Activated naive CD8-positive, alpha-beta T cell treated with anti-CD3 and anti-CD28 coated beads, Interleukin-2, amount 10 ng/mL, durations not matched to agents 7 days and 5 days (primary cell): ENCODE measurements around the gene GJC1. TPM values are rescaled to one million over a fixed set of nuclear protein-coding genes. Genes with fewer than 3 reads are reported as not detected.

Experiments
- ATAC-seq: fragments of 150-1000 bp; cut with Tn5 transposase; one replicate; pipeline ENCODE4 v1.10.0; 2021; ENCODE audit warnings: low read depth, moderate library complexity
- POLR2A ChIA-PET: fragments of 350-600 bp; sonication (Branson Sonifier 250); formaldehyde crosslinking; loops from one replicate; lab custom pipeline; 2021; ENCODE audit warnings: antibody characterized with exemption; lab: Charles Lee
- DNase-seq: peaks from one replicate; pipeline ENCODE4 v3.0.0; 2021
- H3K27ac Mint-ChIP-seq: one replicate; pipeline ENCODE4 v1.8.0; 2022; ENCODE audit warnings: mild to moderate bottlenecking, mixed read lengths
- H3K27me3 Mint-ChIP-seq: one replicate; pipeline ENCODE4 v1.8.0; 2022; ENCODE audit warnings: mild to moderate bottlenecking, moderate library complexity, mixed read lengths
- H3K36me3 Mint-ChIP-seq: one replicate; pipeline ENCODE4 v1.8.0; 2021; ENCODE audit warnings: mild to moderate bottlenecking, mixed read lengths
- H3K4me1 Mint-ChIP-seq: one replicate; pipeline ENCODE4 v1.8.0; 2021; ENCODE audit warnings: mixed read lengths
- H3K4me3 Mint-ChIP-seq: one replicate; pipeline ENCODE4 v1.8.0; 2022; ENCODE audit warnings: mild to moderate bottlenecking, moderate library complexity, mixed read lengths
- H3K9me3 Mint-ChIP-seq: one replicate; pipeline ENCODE4 v1.8.0; 2021; ENCODE audit warnings: mixed read lengths
- total RNA-seq, 2 experiments: library from RNA; stranded (reverse); gene quantifications; one replicate each; pipeline ENCODE4 v1.2.3, GENCODE V29; 2021

GJC1 gene
- total RNA-seq, 2 experiments from 2014 or later, result 1.0 to 1.4 TPM

DNA sequence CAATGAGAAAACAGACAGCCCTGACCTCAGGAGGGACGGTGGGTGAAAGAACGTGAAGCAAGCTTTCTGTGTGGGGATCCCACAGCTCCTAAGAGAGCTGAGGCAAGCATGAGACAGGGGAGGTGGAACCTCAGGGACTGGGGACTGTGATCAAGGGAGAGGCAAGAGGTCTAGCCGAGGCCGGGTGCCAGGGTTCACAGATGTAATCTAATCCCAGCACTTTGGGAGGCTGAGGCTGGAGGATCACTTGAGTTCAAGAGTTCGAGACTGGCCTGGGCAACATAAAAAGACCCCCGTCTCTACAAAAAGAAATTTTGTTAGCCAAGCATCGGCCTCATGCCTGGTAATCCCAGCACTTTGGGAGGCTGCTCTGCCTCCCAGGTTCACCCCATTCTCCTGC is 75.8 kb downstream of the GJC1 start:
- H3K27ac Mint-ChIP-seq, result peak overlapping the region; percentile 51
- H3K36me3 Mint-ChIP-seq, result peaks cover 3% of the 10 kb centered on the region
- POLR2A ChIA-PET, result interaction anchor here (0.7 kb wide), 1 partner anchor 139 kb away, joined by 6 read pairs; no protein-coding TSS in a partner anchor
- no peaks in the 10 kb centered on the region for H3K4me1 Mint-ChIP-seq
- peaks cover 17% of the 10 kb centered on the region for H3K27me3 Mint-ChIP-seq
- DNase-seq (no peak), ATAC-seq (no peak)
- H3K4me3 Mint-ChIP-seq, result no peak overlapping the region
- no peaks in the 10 kb centered on the region for H3K9me3 Mint-ChIP-seq

DNA sequence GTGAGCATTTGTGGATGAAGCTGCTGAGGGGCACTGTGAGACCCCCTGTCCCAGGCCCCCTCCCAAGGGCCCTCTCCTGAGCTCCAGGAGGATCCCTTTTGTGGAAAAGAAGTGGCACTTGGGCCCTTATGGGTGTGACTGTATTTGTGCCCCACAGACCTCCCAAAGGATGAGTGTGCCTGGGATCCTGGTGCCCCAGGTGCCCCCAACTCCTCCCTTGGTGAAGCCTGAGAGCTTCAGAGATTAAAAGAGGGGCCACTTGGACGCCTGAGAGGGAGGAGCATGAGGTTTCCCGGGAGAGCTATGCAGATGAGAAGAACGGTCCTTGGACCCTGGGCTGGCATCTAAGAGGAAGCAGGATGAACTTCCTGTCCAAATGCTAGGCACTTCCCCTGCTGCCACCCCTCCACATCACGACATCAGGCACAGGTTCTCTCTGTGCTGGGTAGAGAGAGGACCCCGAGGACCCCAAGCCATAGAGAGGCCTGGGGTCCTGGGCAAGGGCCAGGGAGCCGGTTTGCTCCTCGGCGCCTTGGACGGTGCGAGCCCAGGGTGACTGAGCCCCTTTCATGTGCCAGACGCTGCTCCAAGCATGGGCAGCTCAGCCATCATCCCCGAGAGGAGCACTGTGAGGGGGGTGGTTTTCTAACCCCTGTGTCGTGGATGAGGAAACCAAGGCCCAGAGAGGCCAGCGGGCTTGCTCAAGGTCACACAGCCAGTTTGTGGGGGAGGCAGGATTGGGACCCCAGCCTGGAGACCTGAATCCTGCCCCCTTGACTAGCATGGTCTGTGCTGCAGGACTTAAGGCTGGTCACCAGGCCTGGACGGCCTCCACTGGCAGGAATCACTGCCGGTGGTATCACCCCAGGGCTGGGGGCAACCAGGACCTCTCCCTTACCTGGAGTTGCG is 76.9 kb downstream of the GJC1 start:
- H3K9me3 Mint-ChIP-seq, result no peaks in the 10 kb centered on the region
- H3K27ac Mint-ChIP-seq, result no peak overlapping the region
- ATAC-seq (no peak), DNase-seq (no peak)
- POLR2A ChIA-PET, result interaction anchor here (1.3 kb wide), 1 partner anchor 10 kb away, joined by 4 read pairs; no protein-coding TSS in a partner anchor
- peaks cover 15% of the 10 kb centered on the region for H3K27me3 Mint-ChIP-seq
- H3K4me3 Mint-ChIP-seq, result no peak overlapping the region
- peaks cover 3% of the 10 kb centered on the region for H3K36me3 Mint-ChIP-seq
- H3K4me1 Mint-ChIP-seq, result no peaks in the 10 kb centered on the region

DNA sequence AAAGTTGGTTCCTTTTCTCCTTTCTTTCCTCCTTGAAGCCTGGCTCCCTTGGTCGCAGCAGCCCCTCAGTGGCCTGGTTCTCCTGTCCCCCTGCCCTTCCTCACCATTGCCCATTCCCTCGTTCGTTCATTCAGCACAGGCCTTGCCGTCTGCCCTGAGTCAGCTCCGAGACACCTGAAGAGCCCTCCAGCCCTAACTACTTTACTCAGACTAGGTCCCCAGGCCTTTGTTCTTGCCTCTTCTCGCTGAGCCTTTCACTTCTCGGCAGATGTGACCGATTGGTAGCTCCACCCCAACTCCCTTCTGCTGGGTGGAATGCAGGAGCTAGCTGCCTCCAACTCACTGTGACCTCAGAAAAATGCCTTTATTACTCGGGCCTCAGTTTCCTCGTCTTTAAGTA is 78.3 kb downstream of the GJC1 start:
- POLR2A ChIA-PET, result no interaction called here
- H3K4me3 Mint-ChIP-seq, result no peak overlapping the region

DNA sequence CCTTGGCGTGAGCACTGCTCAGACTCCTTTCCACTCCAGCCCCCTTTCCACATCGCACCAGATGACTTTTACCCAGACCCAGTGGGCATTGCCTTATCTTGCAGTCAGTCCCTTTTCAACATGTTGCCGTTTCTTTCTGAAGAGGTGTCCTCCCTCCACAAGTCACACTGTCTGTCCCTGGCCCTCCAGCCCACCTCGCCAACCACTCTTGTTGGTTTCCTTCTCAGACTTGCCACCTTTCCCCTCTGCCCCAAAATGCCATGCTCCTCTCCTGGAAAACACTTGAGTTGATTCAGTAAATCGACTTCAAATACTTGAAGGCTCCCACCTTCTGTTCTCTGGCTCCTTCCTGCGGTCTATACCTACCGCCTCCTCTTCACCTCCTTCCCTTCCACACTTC is 78.8 kb downstream of the GJC1 start:
- ATAC-seq (no peak), DNase-seq (no peak)
- POLR2A ChIA-PET, result no interaction called here
- Mint-ChIP-seq H3K4me1 (peaks cover 2% of the 10 kb centered on the region), H3K4me3 (no peak overlapping the region), H3K36me3 (peaks cover 3% of the 10 kb centered on the region), H3K27me3 (peaks cover 3% of the 10 kb centered on the region), H3K9me3 (no peaks in the 10 kb centered on the region), H3K27ac (no peak overlapping the region)

More for the DNA sequence above, 78.3 kb downstream of the GJC1 start:
- Mint-ChIP-seq H3K27ac (no peak overlapping the region), H3K36me3 (peaks cover 3% of the 10 kb centered on the region), H3K9me3 (no peaks in the 10 kb centered on the region), H3K27me3 (peaks cover 3% of the 10 kb centered on the region), H3K4me1 (peaks cover 2% of the 10 kb centered on the region)
- ATAC-seq (no peak), DNase-seq (no peak)

DNA sequence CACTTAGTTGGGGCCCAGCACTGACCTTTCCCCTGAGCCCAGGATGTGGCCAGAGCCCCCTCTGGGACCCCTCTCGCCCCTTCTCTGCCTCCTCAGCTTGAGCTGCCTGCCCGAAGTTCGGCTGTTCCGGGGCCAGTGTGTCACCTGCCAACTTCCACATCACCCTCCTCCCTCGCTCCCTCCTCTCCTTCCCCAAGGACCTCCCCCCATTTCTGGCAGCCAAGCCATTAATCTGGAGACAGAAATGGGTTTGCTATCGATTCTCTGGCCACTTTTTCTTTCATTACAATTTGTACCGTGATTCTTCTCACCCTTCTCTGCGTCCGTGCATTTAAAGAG is 80.1 kb downstream of the GJC1 start:
- H3K9me3 Mint-ChIP-seq, result no peaks in the 10 kb centered on the region
- H3K27ac Mint-ChIP-seq, result no peak overlapping the region
- H3K4me3 Mint-ChIP-seq, result no peak overlapping the region
- DNase-seq (no peak), ATAC-seq (no peak)
- POLR2A ChIA-PET, result no interaction called here
- H3K4me1 Mint-ChIP-seq, result peaks cover 2% of the 10 kb centered on the region
- H3K36me3 Mint-ChIP-seq, result peaks cover 4% of the 10 kb centered on the region
- no peaks in the 10 kb centered on the region for H3K27me3 Mint-ChIP-seq

DNA sequence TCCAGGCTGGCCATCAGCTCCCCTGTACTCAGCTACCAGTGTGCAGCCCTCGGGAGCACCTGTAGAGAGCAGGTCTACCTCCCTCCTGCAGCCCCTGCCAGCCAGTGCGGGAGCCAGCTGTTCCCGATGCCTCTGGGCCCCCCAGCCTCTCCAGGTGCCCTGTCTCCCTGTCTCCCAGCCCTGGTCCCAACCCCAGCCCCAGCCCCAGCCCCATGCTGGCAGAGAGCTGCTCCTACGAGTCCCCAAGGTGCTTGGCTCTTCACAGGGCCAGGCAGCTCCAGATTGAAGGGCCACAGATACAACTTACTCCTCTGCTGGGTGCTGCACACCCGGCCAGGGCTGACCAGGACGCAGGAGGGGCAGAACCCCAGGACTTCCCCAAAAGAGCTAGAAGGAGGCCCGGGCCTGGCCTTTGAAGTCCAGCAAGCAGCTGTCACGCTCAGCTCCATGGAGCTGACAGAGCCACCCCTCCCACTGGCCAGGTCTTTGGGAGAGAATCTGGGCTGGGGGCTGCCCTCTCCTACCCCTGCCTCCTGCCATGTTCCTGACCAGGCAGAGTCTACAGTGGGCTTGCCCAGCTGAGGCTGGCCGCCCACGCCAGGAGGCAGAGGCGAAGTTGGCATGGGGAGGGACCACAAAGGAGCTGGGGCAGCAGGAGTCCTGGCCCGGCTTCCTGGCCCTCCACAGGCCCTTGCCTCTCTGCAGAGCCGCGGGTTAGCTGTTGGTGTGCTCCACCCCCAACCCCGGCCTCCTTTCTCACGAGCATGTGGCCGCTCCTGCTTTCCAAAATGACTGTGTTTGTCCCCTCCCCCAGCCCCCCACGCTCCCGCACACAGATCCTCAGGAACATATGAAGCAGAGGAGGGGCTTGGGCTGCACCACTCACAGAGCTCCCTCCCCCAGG is 80.8 kb downstream of the GJC1 start:
- DNase-seq, result no peak
- H3K4me3 Mint-ChIP-seq, result no peak overlapping the region
- no peaks in the 10 kb centered on the region for H3K9me3 Mint-ChIP-seq
- no peak for ATAC-seq
- H3K27me3 Mint-ChIP-seq, result no peaks in the 10 kb centered on the region
- peaks cover 2% of the 10 kb centered on the region for H3K4me1 Mint-ChIP-seq
- H3K36me3 Mint-ChIP-seq, result peaks cover 7% of the 10 kb centered on the region
- H3K27ac Mint-ChIP-seq, result no peak overlapping the region
- POLR2A ChIA-PET, result interaction anchor here (0.5 kb wide), 1 partner anchor 87 kb away, joined by 3 read pairs; no protein-coding TSS in a partner anchor

Other genes with a start within 250 kb of the GJC1 start
- gene MEIOC, start 173.8 kb downstream of the GJC1 start, total RNA-seq, result not detected
- gene CCDC43, start 140.5 kb downstream of the GJC1 start, total RNA-seq, result 10 to 100 TPM; 21.7 to 23.9 TPM
- gene DBF4B, start 121.6 kb downstream of the GJC1 start, total RNA-seq, result 10 to 100 TPM; 27.7 to 31.8 TPM
- under 1 TPM; 0.55 to 0.77 TPM for gene ADAM11, start 71.3 kb downstream of the GJC1 start, total RNA-seq
- gene HIGD1B, start 17.6 kb upstream of the GJC1 start, total RNA-seq, result not detected
- 100 to 1,000 TPM; 109 to 112 TPM for gene EFTUD2, start 69.2 kb upstream of the GJC1 start, total RNA-seq
- not detected for gene GFAP, start 85.2 kb upstream of the GJC1 start, total RNA-seq
- gene KIF18B, start 117.5 kb upstream of the GJC1 start, total RNA-seq, result 10 to 100 TPM; 66.7 to 70.5 TPM
- gene C1QL1, start 138.0 kb upstream of the GJC1 start, total RNA-seq, result not detected
- 10 to 100 TPM; 35.5 TPM for gene DCAKD, start 221.3 kb upstream of the GJC1 start, total RNA-seq
- gene NMT1, start 231.0 kb upstream of the GJC1 start, total RNA-seq, result 100 to 1,000 TPM; 132 to 141 TPM